OCI-LY1 (cell line): ENCODE data around the gene FAM13C.
"Not testable (repeated sequence)": the region's sequence is repeated elsewhere in the genome, so short reads cannot be mapped to it uniquely, and the experiment has no call there.

ENCODE experiments used
- H2AFZ ChIP-seq: fragments of 200-600 bp; sonication (generic), shearing (Covaris generic); 2 replicates; pipeline ENCODE4 v1.6.0; 2014; ENCODE audit warnings: antibody characterized with exemption, mild to moderate bottlenecking, low read length
- H3F3A ChIP-seq: fragments of 200-600 bp; sonication (generic), shearing (Covaris generic); 2 replicates; pipeline ENCODE4 v1.6.0; 2014; ENCODE audit warnings: mild to moderate bottlenecking, antibody characterized with exemption, low read length, moderate library complexity; ENCODE audit not compliant: insufficient read depth
- H3K27ac ChIP-seq: fragments of 200-600 bp; sonication (generic); 2 replicates; pipeline ENCODE4 v1.5.1; 2014; ENCODE audit warnings: low read length, mixed run types, mild to moderate bottlenecking, low read depth; ENCODE audit not compliant: poor library complexity, severe bottlenecking
- H3K27me3 ChIP-seq: fragments of 200-600 bp; sonication (generic); 2 replicates; pipeline ENCODE4 v1.6.0; 2014; ENCODE audit warnings: antibody characterized with exemption, mild to moderate bottlenecking, low read length, moderate library complexity; ENCODE audit not compliant: insufficient read depth
- H3K36me3 ChIP-seq: fragments of 200-600 bp; sonication (generic); 2 replicates; pipeline ENCODE4 v1.6.1; 2014; ENCODE audit warnings: mild to moderate bottlenecking, antibody characterized with exemption, low read length, moderate library complexity, mixed read lengths; ENCODE audit not compliant: insufficient read depth
- H3K4me1 ChIP-seq: fragments of 200-600 bp; sonication (generic); 2 replicates; pipeline ENCODE4 v1.5.1; 2014; ENCODE audit warnings: mild to moderate bottlenecking, low read length, moderate library complexity; ENCODE audit not compliant: insufficient read depth, severe bottlenecking
- H3K4me2 ChIP-seq: fragments of 200-600 bp; sonication (generic), shearing (Covaris generic); 2 replicates; pipeline ENCODE4 v1.6.1; 2014; ENCODE audit warnings: low read length
- H3K4me3 ChIP-seq: fragments of 200-600 bp; sonication (generic); 2 replicates; pipeline ENCODE4 v1.5.1; 2014; ENCODE audit warnings: low read length, low read depth, mild to moderate bottlenecking, mixed read lengths; ENCODE audit not compliant: poor library complexity, severe bottlenecking
- H3K79me2 ChIP-seq: fragments of 200-600 bp; shearing (Covaris generic); 2 replicates; pipeline ENCODE4 v1.6.1; 2016; ENCODE audit warnings: mixed run types, low read length, mixed read lengths; ENCODE audit not compliant: insufficient read depth
- H3K9ac ChIP-seq: fragments of 200-600 bp; sonication (generic), shearing (Covaris generic); 2 replicates; pipeline ENCODE4 v1.6.1; 2014; ENCODE audit warnings: mild to moderate bottlenecking, low read length, mixed read lengths
- H3K9me2 ChIP-seq: fragments of 200-600 bp; sonication (generic), shearing (Covaris generic); 2 replicates; pipeline ENCODE4 v1.6.1; 2014; ENCODE audit warnings: low read depth, mild to moderate bottlenecking, low read length, mixed read lengths
- H3K9me3 ChIP-seq: fragments of 200-600 bp; shearing (Covaris generic); 2 replicates; pipeline ENCODE4 v1.6.1; 2014; ENCODE audit warnings: low read length, mixed read lengths
- H4K20me1 ChIP-seq: fragments of 200-600 bp; sonication (generic), shearing (Covaris generic); 2 replicates; pipeline ENCODE4 v1.6.0; 2016; ENCODE audit warnings: mild to moderate bottlenecking, low read length; ENCODE audit not compliant: insufficient read depth
- CTCF ChIP-seq: fragments of 200-600 bp; sonication (generic), shearing (Covaris generic); IDR thresholded peaks from 2 replicates; pipeline ENCODE4 v1.5.1; 2017; ENCODE audit warnings: mild to moderate bottlenecking, antibody characterized with exemption, low read length, moderate library complexity, mixed read lengths
- EZH2 ChIP-seq: fragments of 200-600 bp; sonication (generic), shearing (Covaris generic); IDR thresholded peaks from 2 replicates; pipeline ENCODE4 v1.8.0; 2017; ENCODE audit warnings: borderline replicate concordance, mixed run types, mild to moderate bottlenecking, antibody characterized with exemption, low read length, moderate library complexity, mixed read lengths

The FAM13C gene

GRCh38 chr10:59229441-59229840, 132.9 kb downstream of the FAM13C start:
- Histone ChIP-seq H2AFZ (no peak overlapping the region), H3K4me2 (no peak overlapping the region), H3K36me3 (no peaks in the 10 kb centered on the region), H3K9me3 (no peaks in the 10 kb centered on the region), H3K4me1 (no peaks in the 10 kb centered on the region), H3K9ac (no peak overlapping the region), H3K27me3 (no peaks in the 10 kb centered on the region), H3K4me3 (no peak overlapping the region), H3K27ac (no peak overlapping the region), H3F3A (no peaks in the 10 kb centered on the region), H3K9me2 (no peaks in the 10 kb centered on the region), H3K79me2 (no peaks in the 10 kb centered on the region), H4K20me1 (no peaks in the 10 kb centered on the region)
- TF ChIP-seq CTCF (no peak), EZH2 (no peak)

GRCh38 chr10:59227136-59227673, 135.1 kb downstream of the FAM13C start:
- no peak overlapping the region for H2AFZ ChIP-seq
- no peak for TF ChIP-seq CTCF
- TF ChIP-seq EZH2 = no peak
- H3K4me3 ChIP-seq = no peak overlapping the region
- H3K9me3 ChIP-seq = no peaks in the 10 kb centered on the region
- H3K4me2 ChIP-seq = no peak overlapping the region
- no peaks in the 10 kb centered on the region for H3F3A ChIP-seq
- no peaks in the 10 kb centered on the region for H3K4me1 ChIP-seq
- no peaks in the 10 kb centered on the region for H4K20me1 ChIP-seq
- no peaks in the 10 kb centered on the region for H3K36me3 ChIP-seq
- H3K9ac ChIP-seq = no peak overlapping the region
- H3K9me2 ChIP-seq = no peaks in the 10 kb centered on the region
- H3K27me3 ChIP-seq = no peaks in the 10 kb centered on the region
- H3K27ac ChIP-seq = no peak overlapping the region
- no peaks in the 10 kb centered on the region for H3K79me2 ChIP-seq

- Histone ChIP-seq H3K9me2 (no peaks in the 10 kb centered on the region), H3F3A (no peaks in the 10 kb centered on the region), H3K36me3 (no peaks in the 10 kb centered on the region), H3K4me2 (no peak overlapping the region), H3K4me1 (no peaks in the 10 kb centered on the region), H4K20me1 (no peaks in the 10 kb centered on the region), H3K9ac (no peak overlapping the region), H3K79me2 (no peaks in the 10 kb centered on the region), H3K4me3 (no peak overlapping the region), H3K9me3 (no peaks in the 10 kb centered on the region), H2AFZ (no peak overlapping the region), H3K27me3 (no peaks in the 10 kb centered on the region), H3K27ac (no peak overlapping the region)
- TF ChIP-seq CTCF (no peak), EZH2 (no peak)
These were observed 137.1 kb downstream of the FAM13C start for GRCh38 chr10:59225211-59225610.

GRCh38 chr10:59223597-59223996, 138.8 kb downstream of the FAM13C start:
- not testable (repeated sequence) for H3K4me1 ChIP-seq, H3K9me2 ChIP-seq, H4K20me1 ChIP-seq, H3K27ac ChIP-seq, H3K36me3 ChIP-seq, H3K9ac ChIP-seq, H3K9me3 ChIP-seq, H3K4me3 ChIP-seq, H3F3A ChIP-seq, H2AFZ ChIP-seq, H3K27me3 ChIP-seq, H3K79me2 ChIP-seq, H3K4me2 ChIP-seq
